Endothelial cell of umbilical vein (primary cell): ENCODE results near the gene CHMP4B. TPM values are rescaled to one million over a fixed set of nuclear protein-coding genes. Genes with fewer than 3 reads are reported as not detected.

Experiments used
- BruUV-seq: library from RNA; stranded (reverse); fragments of 400-500 nt; replicated peaks from 2 replicates; lab custom pipeline; 2021; lab: Mats Ljungman, UMichigan
- CTCF ChIA-PET: fragments of 300-600, 350-600 bp; sonication (Branson Sonifier 250); formaldehyde crosslinking; loops from one replicate; lab custom pipeline; 2021; ENCODE audit warnings: antibody characterized with exemption, inconsistent platforms; lab: Charles Lee
- POLR2A ChIA-PET: fragments of 300-600, 350-600 bp; sonication (Branson Sonifier 250); formaldehyde crosslinking; loops from one replicate; lab custom pipeline; 2021; ENCODE audit warnings: antibody characterized with exemption, inconsistent platforms; lab: Charles Lee
- DNase-seq: peaks from one replicate; pipeline ENCODE4 v3.0.0-alpha.2; 2011; ENCODE audit warnings: low read depth, low spot score
- FAIRE-seq: peaks from 2 replicates; lab custom pipeline; 2011; peaks lifted over from hg19 to GRCh38; lab: Jason Lieb, UNC
- H2AFZ ChIP-seq: 2 replicates; pipeline ENCODE4 v1.6.0; 2012; ENCODE audit warnings: low read depth, low read length, control low read depth, inconsistent platforms
- H3K27ac ChIP-seq: 2 replicates; pipeline ENCODE4 v1.5.1; 2011; ENCODE audit warnings: low read depth, mild to moderate bottlenecking, control low read depth, low read length, moderate library complexity; ENCODE audit not compliant: insufficient read depth
- H3K27me3 ChIP-seq, 2 experiments: 2 replicates each; pipeline versions ENCODE4 v1.6.0 to v1.6.1; 2011; ENCODE audit warnings: low read length in 2 of 2, mixed read lengths in 1 of 2; ENCODE audit not compliant: control insufficient read depth in 2 of 2, insufficient read depth in 2 of 2
- H3K36me3 ChIP-seq, 2 experiments: 2 replicates in 1 of 2; 3 replicates in 1 of 2; pipeline ENCODE4 v1.5.1; 2011; ENCODE audit warnings: low read length in 2 of 2, mild to moderate bottlenecking in 1 of 2, moderate library complexity in 1 of 2; ENCODE audit not compliant: control insufficient read depth in 2 of 2, insufficient read depth in 2 of 2; ENCODE audit errors: extremely low read depth in 1 of 2
- H3K4me1 ChIP-seq: 3 replicates; pipeline ENCODE4 v1.5.1; 2011; ENCODE audit warnings: mild to moderate bottlenecking, low read length; ENCODE audit not compliant: control insufficient read depth, insufficient read depth; ENCODE audit errors: extremely low read depth
- H3K4me2 ChIP-seq: 2 replicates; pipeline ENCODE4 v1.6.1; 2011; ENCODE audit warnings: low read length, control low read depth, mixed read lengths; ENCODE audit not compliant: insufficient read depth
- H3K4me3 ChIP-seq, 3 experiments: fragments of 200-600 bp in 1 of 3; sonication (generic), shearing (Covaris generic) in 1 of 3; replicated peaks in 1 of 3; 2 replicates each; pipeline ENCODE4 v1.5.1; 2011 to 2016; ENCODE audit warnings: control low read depth in 3 of 3, low read length in 3 of 3, mild to moderate bottlenecking in 2 of 3, inconsistent platforms in 1 of 3, low read depth in 1 of 3, moderate library complexity in 1 of 3; ENCODE audit not compliant: insufficient read depth in 1 of 3
- H3K79me2 ChIP-seq: 2 replicates; pipeline ENCODE4 v1.6.0; 2012; ENCODE audit warnings: low read length, inconsistent platforms; ENCODE audit not compliant: control insufficient read depth, insufficient read depth
- H3K9ac ChIP-seq: replicated peaks from 2 replicates; pipeline ENCODE3; 2011; ENCODE audit warnings: low read length, control low read depth; ENCODE audit not compliant: insufficient read depth; ENCODE audit errors: extremely low read depth
- H3K9me1 ChIP-seq: replicated peaks from 3 replicates; pipeline ENCODE4 v1.6.0; 2011; ENCODE audit warnings: mild to moderate bottlenecking, low read length; ENCODE audit not compliant: control insufficient read depth, insufficient read depth; ENCODE audit errors: extremely low read depth
- H3K9me3 ChIP-seq: replicated peaks from 2 replicates; pipeline ENCODE4 v1.5.1; 2012; ENCODE audit warnings: low read length, inconsistent platforms; ENCODE audit not compliant: control insufficient read depth, insufficient read depth
- H4K20me1 ChIP-seq: replicated peaks from 2 replicates; pipeline ENCODE3; 2011; ENCODE audit warnings: mild to moderate bottlenecking, low read length; ENCODE audit not compliant: control insufficient read depth, insufficient read depth; ENCODE audit errors: extremely low read depth
- EZH2 ChIP-seq: IDR thresholded peaks from 2 replicates; pipeline ENCODE4 v1.6.1; 2012; ENCODE audit warnings: borderline replicate concordance, low read depth, mild to moderate bottlenecking, moderate library complexity, low read length, inconsistent platforms; ENCODE audit not compliant: severe bottlenecking
- FOS ChIP-seq: IDR thresholded peaks from 2 replicates; pipeline ENCODE4 v1.6.1; 2011; ENCODE audit warnings: mild to moderate bottlenecking, low read length, moderate library complexity, borderline replicate concordance; ENCODE audit not compliant: insufficient read depth
- GATA2 ChIP-seq: IDR thresholded peaks from 2 replicates; pipeline ENCODE4 v1.7.0; 2011; ENCODE audit warnings: low read depth, mild to moderate bottlenecking, moderate library complexity, mixed read lengths, low read length; ENCODE audit not compliant: insufficient read length, insufficient read depth
- JUN ChIP-seq: IDR thresholded peaks from 2 replicates; pipeline ENCODE4 v1.6.1; 2011; ENCODE audit warnings: borderline replicate concordance, low read depth; ENCODE audit not compliant: insufficient read length, insufficient read depth
- MYC ChIP-seq: IDR thresholded peaks from one replicate; pipeline ENCODE4 v1.6.1; 2011; ENCODE audit warnings: mild to moderate bottlenecking, low read depth, low read length
- POLR2A ChIP-seq: IDR thresholded peaks from 2 replicates; pipeline ENCODE4 v1.6.1; 2012; ENCODE audit warnings: low read depth, mild to moderate bottlenecking, control low read depth, low read length
- POLR2AphosphoS5 ChIP-seq: IDR thresholded peaks from 2 replicates; pipeline ENCODE4 v1.6.1; 2012; ENCODE audit warnings: low read depth, mild to moderate bottlenecking, control low read depth, low read length, moderate library complexity; ENCODE audit not compliant: insufficient read depth
- dilution Hi-C: fragments of 300-500 bp; cut with MboI; formaldehyde crosslinking; loops from one replicate; pipeline ENCODE4 v1.15.0; 2019; ENCODE audit warnings: low sequenced_read_pairs; ENCODE audit not compliant: extremely low pct_ligation_motif_present
- intact Hi-C: fragments of 100-400 bp; cut with micrococcal nuclease; formaldehyde crosslinking; loops from one replicate; pipeline ENCODE4 v1.10.0; 2022
- polyA plus RNA-seq, 4 experiments: library from polyadenylated mRNA; depleted of rRNA in 3 of 4; stranded (reverse) in 3 of 4; unstranded in 1 of 4; fragments of >200 nt; gene quantifications; 2 replicates each; pipeline versions ENCODE4 v1.2.1 to v1.2.3, GENCODE V29; 2011 to 2012; ENCODE audit warnings: missing spikeins in 1 of 4
- total RNA-seq: library from RNA; stranded (reverse); gene quantifications from 2 replicates; pipeline ENCODE4 v1.2.3, GENCODE V29; 2021
- TF ChIP-seq, protein P1 (sequence below): IDR thresholded peaks from 2 replicates; pipeline ENCODE4 v1.6.1; 2011; ENCODE audit not compliant: insufficient read depth, insufficient read length
- TF ChIP-seq, protein P2 (sequence below), 2 donors: IDR thresholded peaks; 1 replicate in 1 of 2; 2 replicates in 1 of 2; pipeline ENCODE4 v1.5.1; 2011; ENCODE audit warnings: low read length in 2 of 2, mild to moderate bottlenecking in 2 of 2, moderate library complexity in 2 of 2, control low read depth in 1 of 2, inconsistent platforms in 1 of 2, low read depth in 1 of 2; ENCODE audit not compliant: insufficient read depth in 1 of 2; ENCODE audit errors: extremely low read depth in 1 of 2

The CHMP4B gene
- total and polyA plus RNA-seq, 2 donors (not counting 3 experiments of a cell fraction or from before 2014, with no cell fraction given), result 64.7 to 112 TPM

DNA sequence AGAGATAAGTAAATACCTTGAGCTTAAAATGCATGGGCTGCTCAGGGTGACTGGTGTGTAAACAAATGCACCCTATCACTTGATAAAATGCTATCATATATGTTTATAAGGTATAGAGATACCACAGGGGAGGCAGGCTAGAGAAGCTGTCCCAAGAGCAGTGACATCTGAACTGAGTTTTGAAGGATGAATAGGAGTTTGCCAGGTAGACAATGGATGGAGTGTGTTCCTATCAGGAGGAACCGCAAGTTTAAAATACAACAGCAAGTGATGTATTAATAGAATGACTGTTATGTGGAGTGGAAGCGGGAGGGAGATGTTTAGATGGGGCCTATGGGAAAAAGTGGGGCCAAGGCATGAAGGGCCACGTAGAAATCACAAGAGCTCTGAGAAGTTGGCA lies 38.7 kb upstream of the CHMP4B start:
- POLR2A ChIA-PET, result no interaction called here
- Histone ChIP-seq H3K27ac (no peak overlapping the region), H3K9me3 (no peaks in the 10 kb centered on the region), H3K9me1 (no peaks in the 10 kb centered on the region), H3K9ac (no peak overlapping the region), H3K4me1 (no peaks in the 10 kb centered on the region), H3K27me3 (no peaks in the 10 kb centered on the region), H2AFZ (no peak overlapping the region), H4K20me1 (no peaks in the 10 kb centered on the region), H3K36me3 (no peaks in the 10 kb centered on the region), H3K4me2 (no peak overlapping the region), H3K4me3 (no peak overlapping the region), H3K79me2 (no peaks in the 10 kb centered on the region)
- CTCF ChIA-PET, result interaction anchor here (1.1 kb wide), 2 partner anchors 15 to 40 kb away, joined by 3 to 4 read pairs; partner anchors contain the start of gene ZNF341
- TF ChIP-seq EZH2 (no peak), JUN (no peak), POLR2A (no peak), FOS (no peak), MYC (no peak), POLR2AphosphoS5 (no peak), GATA2 (no peak)
- TF ChIP-seq, protein P1, sequence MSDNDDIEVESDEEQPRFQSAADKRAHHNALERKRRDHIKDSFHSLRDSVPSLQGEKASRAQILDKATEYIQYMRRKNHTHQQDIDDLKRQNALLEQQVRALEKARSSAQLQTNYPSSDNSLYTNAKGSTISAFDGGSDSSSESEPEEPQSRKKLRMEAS, result no peak
- TF ChIP-seq, protein P2, sequence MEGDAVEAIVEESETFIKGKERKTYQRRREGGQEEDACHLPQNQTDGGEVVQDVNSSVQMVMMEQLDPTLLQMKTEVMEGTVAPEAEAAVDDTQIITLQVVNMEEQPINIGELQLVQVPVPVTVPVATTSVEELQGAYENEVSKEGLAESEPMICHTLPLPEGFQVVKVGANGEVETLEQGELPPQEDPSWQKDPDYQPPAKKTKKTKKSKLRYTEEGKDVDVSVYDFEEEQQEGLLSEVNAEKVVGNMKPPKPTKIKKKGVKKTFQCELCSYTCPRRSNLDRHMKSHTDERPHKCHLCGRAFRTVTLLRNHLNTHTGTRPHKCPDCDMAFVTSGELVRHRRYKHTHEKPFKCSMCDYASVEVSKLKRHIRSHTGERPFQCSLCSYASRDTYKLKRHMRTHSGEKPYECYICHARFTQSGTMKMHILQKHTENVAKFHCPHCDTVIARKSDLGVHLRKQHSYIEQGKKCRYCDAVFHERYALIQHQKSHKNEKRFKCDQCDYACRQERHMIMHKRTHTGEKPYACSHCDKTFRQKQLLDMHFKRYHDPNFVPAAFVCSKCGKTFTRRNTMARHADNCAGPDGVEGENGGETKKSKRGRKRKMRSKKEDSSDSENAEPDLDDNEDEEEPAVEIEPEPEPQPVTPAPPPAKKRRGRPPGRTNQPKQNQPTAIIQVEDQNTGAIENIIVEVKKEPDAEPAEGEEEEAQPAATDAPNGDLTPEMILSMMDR (IDR thresholded peaks at IDR 0.05; ENCODE audit: extremely low read depth in 1 of 2, insufficient read depth in 1 of 2, low read depth in 1 of 2, low read length in 2 of 2), result no peak
- no TSS peak for BruUV-seq
- dilution Hi-C loops (no loop called here), intact Hi-C loops (no loop called here)
- DNase-seq, result no peak
- no peak for FAIRE-seq
